Stimulated activated CD4-positive, alpha-beta T cell treated with anti-CD3 and anti-CD28 coated beads, Interleukin-15, amount 100 ng/mL, for 24 hours (primary cell): Measurements from ENCODE around the gene HACE1.
"Not testable (repeated sequence)": the region's sequence is repeated elsewhere in the genome, so short reads cannot be mapped to it uniquely, and the experiment has no call there.

ENCODE experiments used
- DNase-seq: peaks from one replicate; pipeline ENCODE4 v3.0.0-alpha.2; 2020

Gene HACE1, protein sequence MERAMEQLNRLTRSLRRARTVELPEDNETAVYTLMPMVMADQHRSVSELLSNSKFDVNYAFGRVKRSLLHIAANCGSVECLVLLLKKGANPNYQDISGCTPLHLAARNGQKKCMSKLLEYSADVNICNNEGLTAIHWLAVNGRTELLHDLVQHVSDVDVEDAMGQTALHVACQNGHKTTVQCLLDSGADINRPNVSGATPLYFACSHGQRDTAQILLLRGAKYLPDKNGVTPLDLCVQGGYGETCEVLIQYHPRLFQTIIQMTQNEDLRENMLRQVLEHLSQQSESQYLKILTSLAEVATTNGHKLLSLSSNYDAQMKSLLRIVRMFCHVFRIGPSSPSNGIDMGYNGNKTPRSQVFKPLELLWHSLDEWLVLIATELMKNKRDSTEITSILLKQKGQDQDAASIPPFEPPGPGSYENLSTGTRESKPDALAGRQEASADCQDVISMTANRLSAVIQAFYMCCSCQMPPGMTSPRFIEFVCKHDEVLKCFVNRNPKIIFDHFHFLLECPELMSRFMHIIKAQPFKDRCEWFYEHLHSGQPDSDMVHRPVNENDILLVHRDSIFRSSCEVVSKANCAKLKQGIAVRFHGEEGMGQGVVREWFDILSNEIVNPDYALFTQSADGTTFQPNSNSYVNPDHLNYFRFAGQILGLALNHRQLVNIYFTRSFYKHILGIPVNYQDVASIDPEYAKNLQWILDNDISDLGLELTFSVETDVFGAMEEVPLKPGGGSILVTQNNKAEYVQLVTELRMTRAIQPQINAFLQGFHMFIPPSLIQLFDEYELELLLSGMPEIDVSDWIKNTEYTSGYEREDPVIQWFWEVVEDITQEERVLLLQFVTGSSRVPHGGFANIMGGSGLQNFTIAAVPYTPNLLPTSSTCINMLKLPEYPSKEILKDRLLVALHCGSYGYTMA

DNA sequence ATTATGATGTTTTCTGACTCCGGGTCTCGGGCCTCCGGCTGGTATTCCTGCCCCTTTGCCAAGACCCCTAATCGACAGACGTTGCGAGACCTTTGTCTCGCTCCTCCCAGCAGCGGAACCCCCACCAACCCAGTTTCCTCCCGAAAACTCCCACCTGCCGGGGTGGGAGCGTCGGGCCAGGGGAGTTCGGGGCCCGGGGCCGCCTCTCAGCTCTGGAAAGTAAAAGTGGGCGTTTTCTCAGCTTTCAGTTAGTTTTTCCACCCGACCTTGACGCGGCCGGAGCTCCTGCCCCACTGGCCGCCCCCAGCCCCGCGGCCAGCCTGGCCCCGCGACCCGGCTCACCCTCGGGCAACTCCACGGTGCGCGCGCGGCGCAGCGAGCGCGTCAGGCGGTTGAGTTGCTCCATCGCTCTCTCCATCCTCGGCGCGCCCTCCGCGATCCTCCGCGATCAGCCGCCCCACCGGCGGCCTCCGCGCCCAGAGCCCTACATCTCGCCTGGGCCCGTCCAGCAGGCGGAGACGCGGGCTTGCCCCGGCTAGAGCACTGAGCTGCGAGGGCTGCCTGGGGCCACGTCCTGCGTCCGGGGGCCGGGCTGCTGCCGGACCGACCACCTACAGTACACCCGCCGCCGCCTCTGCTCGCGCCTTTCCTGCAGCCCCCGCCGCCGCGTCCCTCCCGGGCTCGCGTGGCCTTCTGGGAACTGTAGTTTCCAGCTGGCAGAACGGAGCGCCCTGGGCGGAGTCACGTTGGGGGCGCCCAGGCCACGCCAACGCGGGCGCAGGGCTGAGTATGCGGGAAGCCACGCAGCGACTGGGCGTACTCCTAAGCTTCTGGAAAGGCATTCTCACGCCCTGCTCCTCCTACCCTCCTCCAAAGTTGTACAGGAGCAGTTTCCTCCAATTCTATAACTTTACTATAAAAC is at the start of gene HACE1:
TSS of gene HACE1 (minus strand) at position 695 of the 922 bp plus-strand sequence. CDS start at position 418, 277 bp downstream.
- DNase-seq, result peak; percentile 94

DNA sequence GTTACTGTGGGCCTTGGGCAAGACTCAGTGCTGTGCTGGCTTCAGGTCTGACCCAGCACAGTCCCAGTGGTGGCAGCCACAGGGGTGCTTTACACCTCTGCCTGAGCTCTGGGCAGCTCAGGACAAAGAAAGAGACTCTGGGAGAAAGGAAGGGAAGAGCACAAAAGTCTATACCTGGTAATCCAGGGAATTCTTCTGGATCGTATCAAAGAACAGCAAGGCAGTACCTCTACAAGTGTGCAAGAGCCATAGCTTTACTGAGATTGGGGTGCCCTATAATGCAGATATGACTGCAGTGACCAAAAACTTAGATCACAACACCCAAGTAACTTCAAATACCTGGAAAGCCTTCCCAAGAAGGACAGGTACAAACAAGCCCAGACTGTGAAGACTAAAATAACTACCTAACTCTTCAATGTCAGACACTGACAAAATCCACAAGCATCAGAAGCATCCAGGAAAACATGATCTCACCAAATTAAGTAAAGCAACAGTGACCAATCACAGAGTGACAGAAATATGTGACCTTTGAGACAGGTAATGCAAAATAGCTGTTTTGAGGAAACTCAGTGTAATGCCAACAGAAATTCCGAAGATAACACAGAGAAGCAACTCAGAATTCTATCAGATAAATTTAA is 49.3 kb upstream of the HACE1 start:
- DNase-seq, result no peak

DNA sequence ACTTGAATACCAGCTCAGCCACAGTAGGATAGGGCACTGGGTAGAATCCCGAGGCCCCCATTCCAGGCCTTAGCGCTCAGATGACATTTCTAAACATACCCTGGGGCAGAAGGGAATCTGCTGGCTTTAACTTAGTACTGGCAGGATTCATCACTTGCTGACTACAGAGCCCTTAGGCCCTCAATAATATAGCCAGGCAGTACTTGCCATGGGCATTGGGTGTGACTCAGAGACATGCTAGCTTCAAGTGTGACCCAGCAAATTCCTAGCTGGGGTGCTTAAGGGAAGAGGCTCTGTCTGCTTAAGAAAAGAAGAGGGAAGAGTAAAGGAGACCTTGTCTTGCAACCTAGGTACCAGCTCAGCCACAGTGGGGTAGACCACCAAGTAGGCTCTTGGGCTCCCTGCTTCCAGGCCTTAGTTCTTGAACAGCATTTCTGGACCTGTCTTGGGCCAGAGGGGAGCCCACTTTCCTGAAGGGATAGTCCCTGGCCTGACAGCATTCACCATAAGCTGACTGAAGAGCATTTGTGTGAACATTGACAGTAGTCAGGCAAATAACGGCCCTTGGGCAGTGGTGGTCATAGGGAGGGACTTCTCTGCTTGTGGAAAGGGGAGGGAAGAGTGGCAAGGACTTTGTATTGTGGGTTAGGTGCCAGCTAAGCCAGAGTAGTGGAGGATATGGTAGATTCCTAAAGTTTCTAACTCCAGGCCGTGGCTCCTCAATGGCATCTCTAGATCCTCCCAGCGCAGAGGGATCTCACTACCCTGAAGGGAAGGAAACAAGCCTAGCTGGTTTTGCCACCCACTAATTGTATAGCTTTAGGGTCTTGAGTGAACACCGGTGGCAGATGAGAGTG is 48.5 kb upstream of the HACE1 start:
- no peak for DNase-seq

DNA sequence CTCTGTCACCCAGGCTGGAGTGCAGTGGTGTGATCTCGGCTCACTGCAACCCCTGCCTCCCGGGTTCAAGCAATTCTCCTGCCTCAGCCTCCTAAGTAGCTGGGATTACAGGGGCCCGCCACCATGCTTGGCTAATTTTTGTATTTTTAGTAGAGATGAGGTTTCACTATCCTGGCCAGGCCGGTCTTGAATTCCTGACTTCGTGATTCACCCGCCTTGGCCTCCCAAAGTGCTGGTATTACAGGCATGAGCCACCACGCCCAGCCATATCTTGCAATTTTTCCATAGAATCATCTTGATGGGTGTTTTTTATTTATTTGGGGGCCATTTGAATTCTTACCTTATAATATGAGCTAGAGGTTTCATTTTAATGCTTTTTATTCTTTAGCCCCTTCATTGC is 39.2 kb upstream of the HACE1 start:
- not testable (repeated sequence) for DNase-seq

DNA sequence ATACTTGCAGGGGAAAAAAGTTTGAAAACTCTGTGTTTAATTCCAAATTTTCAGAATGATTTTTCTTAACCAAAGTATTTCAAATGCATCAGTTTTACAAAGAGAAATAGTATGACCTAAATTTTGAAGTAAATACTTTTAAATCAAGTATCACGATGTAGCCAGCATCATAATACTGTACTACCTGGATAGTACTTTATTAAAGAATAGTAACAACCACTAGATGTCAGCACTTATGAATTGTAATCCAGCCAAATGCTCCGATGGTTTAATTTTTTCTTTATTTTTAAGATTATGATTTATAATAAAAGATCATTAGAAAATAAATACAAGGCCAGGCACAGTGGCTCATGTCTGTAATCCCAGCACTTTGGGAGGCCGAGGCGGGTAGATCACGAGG is 37.2 kb upstream of the HACE1 start:
- DNase-seq, result no peak

DNA sequence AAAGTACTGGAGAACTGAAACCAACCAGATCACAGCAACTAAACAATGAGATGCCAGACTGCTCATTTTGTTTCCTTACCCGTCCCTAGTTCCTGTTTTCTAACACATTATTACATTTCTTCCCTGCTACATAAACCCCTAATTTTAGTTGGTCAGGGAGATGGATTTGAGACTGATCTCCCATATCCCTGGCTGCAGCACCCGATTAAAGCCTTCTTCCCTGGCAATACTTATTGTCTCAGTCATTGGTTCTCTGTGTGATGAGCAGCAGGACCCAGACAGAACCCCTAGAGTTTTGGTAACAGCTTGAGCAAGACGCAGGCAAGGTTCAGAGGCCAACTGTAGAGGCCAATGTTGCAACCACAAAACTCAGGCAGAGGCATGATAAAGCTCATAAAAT is 28.3 kb upstream of the HACE1 start:
- no peak for DNase-seq

DNA sequence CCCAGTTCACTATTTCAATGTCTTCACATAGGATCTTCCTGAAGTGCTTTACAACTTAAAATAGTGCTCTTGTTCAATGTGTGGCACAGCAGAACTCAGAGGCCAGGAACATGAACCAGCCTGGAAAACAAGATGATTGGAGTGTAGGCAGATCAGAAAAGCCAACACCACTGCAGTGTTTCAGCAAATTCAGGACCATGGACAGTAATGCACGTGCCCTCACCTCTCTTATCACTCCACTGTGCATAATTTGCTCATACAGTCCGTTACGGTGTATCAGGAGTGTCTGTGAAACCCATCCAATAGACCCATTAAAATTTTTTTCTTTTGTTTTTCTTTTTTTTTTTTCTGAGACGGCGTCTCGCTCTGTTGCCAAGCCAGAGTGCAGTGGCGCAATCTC is 27.6 kb upstream of the HACE1 start:
- no peak for DNase-seq

DNA sequence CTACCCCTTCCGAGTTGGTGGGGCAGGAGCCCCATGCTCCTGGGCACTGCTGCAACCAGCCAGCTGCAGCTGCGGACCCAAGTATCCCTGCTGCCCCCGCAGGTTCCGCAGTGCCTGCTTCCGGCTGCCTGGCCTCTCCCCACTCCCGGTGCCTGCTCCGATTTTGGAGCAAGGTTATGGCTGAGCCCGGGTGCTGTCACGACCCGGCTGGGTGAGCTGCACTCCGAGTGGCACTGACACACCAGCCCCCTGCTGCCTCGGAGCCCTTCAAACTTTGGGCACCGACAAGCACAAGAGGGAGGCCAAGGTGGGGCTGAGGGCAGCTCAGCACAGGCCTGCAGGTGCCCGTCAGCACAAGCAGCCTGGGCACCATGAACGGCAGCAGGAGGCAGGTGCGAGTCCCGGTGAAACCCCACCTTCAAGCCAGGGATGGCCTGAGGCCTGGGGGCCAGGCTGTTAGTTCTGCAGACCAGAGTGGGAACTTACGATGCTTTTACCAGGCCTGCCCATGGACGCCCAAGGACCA is 25.9 kb upstream of the HACE1 start:
- DNase-seq, result no peak

DNA sequence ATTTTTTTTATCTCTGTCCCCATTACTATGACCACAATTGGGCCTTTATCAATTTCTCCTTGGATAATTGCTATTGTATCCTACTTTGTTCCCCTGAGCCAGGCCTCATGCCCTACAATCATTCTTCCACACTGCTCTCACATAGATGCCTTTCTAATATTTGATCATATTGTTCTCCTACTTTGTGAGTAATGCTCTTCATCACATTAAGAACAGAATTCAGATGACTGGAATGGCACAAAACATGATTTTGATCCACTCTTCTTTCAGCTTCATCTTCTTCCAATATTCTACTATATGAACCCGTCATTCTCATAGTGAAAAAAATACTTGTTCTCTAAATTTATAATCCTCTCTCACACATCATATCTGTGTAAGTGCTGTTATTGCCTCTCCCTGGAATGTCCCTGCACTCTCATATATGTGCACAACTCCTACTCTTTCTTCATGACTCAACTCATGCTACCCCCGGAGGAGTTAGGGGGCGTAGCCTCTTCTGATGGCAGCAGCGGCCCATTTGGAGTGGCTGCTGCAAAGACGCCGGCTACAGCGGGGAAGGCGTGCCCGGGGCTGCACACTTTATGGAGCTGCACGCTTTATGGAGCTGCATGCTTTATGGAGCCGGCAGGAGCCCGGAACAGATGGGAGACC is 25.3 kb upstream of the HACE1 start:
- DNase-seq, result no peak

DNA sequence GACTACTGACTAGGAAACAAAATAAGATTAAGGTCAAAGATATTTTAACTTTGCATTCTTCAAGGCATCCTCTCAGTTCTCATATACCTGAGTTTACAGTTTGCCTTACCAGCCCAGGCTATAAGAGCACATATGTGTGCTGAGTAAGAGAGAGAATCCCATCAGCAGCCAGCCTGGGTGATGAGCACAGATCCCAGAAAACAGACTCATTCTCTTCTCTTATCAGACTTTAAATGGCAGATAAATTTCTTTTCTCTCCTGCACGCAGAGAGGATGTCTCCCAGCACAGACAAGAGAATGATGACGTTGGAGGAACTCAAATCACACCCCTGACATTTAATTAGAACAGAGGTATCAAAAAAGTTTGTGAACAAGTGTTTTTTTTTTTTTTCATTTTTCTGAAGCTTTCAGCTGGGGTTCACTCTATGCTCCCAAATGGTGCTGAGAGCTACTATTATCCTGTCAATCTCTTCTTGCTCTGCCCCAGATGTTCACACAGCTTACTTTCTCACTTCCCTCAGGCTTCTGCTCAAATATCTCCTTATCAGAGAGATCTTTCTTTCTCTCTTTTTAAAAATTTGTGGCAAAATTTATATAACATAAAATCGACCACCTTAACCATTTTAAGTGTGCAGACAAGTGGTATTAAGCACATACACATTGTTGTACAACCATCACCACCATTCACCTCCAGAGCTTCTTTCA is 22.4 kb upstream of the HACE1 start:
- DNase-seq, result no peak

DNA sequence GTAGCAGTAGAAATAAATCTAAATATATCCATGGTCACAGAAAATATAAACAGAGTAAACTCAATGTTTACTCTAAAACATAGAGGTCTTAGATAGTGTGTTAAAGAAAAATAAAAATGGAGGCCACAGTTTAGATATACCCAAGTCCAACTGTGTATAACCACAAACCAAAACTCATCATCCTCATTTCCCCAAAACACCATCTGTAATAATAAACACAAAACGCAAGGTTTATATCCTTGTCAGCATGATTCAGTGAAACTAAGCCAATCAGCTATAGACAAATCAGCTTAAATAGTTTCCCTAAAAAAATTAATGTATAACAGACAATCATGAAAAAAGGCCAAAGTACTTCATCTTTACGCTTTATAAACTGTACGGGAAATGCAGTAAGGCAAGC is 2.7 kb upstream of the HACE1 start:
- DNase-seq, result no peak

DNA sequence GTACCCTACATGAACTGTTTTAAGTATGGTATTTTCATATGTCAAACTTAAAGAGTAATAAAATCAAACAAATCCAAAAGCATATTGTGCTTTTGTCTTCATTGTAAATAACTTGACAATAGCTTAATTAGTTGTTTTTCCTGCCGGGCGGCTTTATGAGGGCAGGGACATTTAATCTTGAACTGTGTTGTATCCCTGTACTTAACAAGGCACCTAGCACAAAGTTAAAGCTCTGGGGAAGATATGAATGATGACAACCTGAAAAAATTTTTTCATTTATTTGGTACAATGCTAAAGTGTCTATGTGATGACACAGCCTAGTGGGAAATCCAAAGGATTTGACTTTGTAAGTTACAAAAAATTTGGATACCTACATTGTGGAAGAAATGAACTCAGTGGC is 502 bp upstream of the HACE1 start:
- no peak for DNase-seq

DNA sequence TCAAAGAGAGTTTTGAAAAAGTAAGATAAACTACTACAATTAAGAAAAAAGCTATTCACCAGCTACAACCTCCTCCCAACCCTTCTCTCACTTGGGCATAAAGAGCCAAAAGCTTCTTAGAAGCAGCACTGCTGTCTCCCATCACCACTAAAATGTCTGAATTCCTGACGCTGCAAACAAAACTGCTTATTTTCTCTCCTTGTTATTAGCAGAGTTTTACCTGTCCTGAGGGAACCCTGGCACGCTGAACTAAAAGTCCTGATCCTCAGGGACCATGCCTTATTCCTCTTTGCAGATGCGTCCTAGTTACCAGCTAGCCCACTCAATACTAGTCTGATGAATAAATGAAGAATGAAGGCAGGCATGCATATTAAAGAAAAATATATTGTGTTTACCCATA is 1.1 kb downstream of the HACE1 start:
- DNase-seq, result no peak

DNA sequence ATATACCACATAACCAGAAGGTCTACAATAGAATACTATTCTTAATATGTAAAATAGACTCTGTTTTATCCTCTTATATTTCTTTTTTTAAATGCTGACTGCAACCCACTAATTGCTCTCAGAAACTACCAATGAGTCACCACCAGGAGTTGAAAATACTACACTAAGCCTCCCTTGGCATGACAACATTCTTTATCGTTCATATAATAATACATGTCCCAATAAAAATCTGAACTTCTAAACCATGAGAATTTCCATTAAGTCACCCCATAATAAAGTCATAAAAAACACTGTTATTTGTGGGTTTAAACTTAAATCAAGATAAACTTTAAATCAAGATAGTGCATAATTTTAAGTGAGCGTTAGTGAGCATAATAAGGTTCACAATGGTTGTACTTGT is 4.2 kb downstream of the HACE1 start:
- DNase-seq, result no peak

DNA sequence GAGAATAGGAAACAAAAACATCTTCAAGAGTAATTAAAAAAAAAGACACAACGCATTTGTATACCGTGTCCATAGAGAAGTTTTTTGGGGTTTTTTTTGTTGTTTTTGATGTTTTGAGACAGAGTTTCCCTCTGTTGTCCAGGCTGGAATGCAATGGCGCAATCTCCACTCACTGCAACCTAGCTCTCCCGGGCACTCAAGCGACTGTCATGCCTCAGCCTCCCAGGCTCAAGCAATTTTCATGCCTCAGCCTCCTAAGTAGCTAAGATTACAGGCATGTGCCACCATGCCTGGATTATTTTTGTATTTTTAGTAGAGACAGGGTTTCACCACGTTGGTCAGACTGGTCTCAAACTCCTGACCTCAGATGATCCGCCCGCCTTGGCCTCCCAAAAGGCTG is 12.0 kb downstream of the HACE1 start:
- DNase-seq, result not testable (repeated sequence)

DNA sequence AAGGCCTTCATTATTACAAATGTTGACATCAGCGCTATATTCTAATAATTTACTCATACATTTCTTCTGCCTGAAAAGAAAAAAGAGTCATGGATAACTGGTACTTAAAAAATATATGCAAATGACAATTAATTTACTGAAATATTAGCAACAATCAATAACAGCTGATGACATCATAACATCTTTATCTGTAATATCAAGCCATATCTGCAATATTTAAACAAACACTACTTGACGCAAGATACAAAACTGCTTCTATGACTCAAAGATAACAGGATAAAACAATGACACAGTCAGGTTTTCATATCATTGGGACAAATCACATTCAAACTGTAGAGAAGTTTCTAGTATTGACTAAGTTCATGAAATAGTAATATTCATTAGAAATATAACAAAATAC is 16.5 kb downstream of the HACE1 start:
- DNase-seq, result no peak

DNA sequence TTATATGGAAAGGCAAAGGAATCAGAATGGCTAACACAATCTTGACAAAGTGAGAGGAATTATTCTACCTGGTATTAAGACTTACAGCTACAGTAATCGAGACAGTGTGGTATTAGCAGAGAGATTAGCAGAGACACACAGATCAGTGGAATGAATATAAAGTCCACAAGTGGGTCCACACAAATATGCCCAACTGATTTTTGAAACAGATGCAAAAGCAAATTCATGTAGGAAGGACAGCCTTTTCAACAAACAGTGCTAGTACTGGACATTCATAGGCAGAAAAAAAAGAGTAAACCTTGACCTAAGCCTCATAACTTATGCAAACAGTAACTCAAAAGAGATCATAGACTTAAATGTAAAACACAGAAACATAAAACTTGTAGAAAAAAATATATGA is 22.6 kb downstream of the HACE1 start:
- DNase-seq, result no peak

DNA sequence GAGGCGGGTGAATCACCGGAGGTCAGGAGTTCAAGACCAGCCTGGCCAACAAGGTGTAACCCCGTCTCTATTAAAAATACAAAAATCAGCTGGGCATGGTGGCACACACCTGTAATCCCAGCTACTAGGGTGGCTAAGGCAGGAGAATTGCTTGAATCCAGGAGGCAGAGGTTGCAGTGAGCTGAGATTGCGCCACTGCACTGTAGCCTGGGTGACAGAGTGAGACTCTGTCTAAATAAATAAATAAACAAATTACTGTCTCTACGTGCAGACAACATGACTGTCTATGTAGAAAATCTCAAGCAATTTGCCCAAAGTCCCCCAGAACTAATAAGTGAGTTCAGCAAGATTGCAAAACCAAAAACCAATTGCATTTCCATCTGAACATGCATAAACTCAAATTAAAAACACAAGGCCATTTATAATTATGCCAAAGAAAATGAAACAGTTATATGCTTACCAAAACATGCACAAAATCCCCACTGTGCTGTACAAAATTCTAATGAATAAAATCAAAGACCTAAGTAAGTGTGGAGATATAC is 23.2 kb downstream of the HACE1 start:
- not testable (repeated sequence) for DNase-seq

DNA sequence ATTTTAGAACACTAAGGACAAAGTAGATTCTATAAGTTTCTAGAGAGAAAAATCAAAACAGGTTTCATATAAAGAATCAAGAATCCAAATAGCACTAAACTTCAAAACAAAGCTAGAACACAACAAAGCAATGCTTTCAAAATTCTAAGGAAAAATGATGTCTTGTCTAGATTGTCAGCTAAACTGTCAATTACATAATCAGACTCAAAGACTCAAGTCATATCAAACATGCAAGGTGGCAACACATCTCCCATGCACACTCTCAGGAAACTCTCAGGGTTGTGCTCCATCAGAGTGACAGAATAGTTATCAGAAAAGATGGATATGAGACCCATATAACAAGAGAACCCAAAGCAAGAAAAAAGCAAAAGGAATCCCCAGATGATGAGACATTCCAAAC is 23.9 kb downstream of the HACE1 start:
- DNase-seq, result no peak
